AG10803 (cell line): ENCODE results near the gene BCAS2.
A peak's percentile ranks its signal among the peaks of the same experiment; 100 is the strongest.

Experiments
- DNase-seq: peaks from one replicate; pipeline ENCODE4 v3.0.0; 2010; ENCODE audit warnings: low read depth
- H3K4me3 ChIP-seq: 2 replicates; pipeline ENCODE4 v1.5.1; 2011; ENCODE audit warnings: mild to moderate bottlenecking, low read length, control low read depth
- CTCF ChIP-seq: conservative IDR thresholded peaks from 2 replicates; pipeline ENCODE4 v1.5.1; 2011; ENCODE audit warnings: mild to moderate bottlenecking, low read length, control low read depth, inconsistent platforms

Gene BCAS2

GRCh38 chr1:114549137-114549536, 32.3 kb downstream of the BCAS2 start:
- no peak overlapping the region for H3K4me3 ChIP-seq
- DNase-seq: peak; percentile 1
- no peak for TF ChIP-seq CTCF

- TF ChIP-seq CTCF: no peak
- no peak for DNase-seq
- no peak overlapping the region for H3K4me3 ChIP-seq
Measured at GRCh38 chr1:114547076-114547475, 34.3 kb downstream of the BCAS2 start.

GRCh38 chr1:114545796-114546195, 35.6 kb downstream of the BCAS2 start:
- DNase-seq: no peak
- no peak for TF ChIP-seq CTCF
- H3K4me3 ChIP-seq: no peak overlapping the region

- no peak for TF ChIP-seq CTCF
- DNase-seq: no peak
- H3K4me3 ChIP-seq: no peak overlapping the region
Measured at GRCh38 chr1:114545315-114545714, 36.1 kb downstream of the BCAS2 start.

- DNase-seq: no peak
- H3K4me3 ChIP-seq: no peak overlapping the region
- no peak for TF ChIP-seq CTCF
Measured at GRCh38 chr1:114540821-114541220, 40.6 kb downstream of the BCAS2 start.

GRCh38 chr1:114540272-114540671, 41.1 kb downstream of the BCAS2 start:
- no peak for TF ChIP-seq CTCF
- H3K4me3 ChIP-seq: no peak overlapping the region
- DNase-seq: no peak

- no peak overlapping the region for H3K4me3 ChIP-seq
- no peak for TF ChIP-seq CTCF
- DNase-seq: no peak
Measured at GRCh38 chr1:114536043-114536442, 45.4 kb downstream of the BCAS2 start.
